Activated CD8-positive, alpha-beta T cell treated with anti-CD3 and anti-CD28 coated beads for 36 hours (primary cell): ENCODE results near the gene MTFMT. TPM values are rescaled to one million over a fixed set of nuclear protein-coding genes. Genes with fewer than 3 reads are reported as not detected.

Experiments used
- ATAC-seq: fragments of 200-7000 bp; cut with Tn5 transposase; one replicate; pipeline ENCODE4 v1.10.0; 2021; ENCODE audit warnings: mild to moderate bottlenecking, moderate library complexity
- CTCF ChIA-PET: fragments of 350-600 bp; sonication (Branson Sonifier 250); formaldehyde crosslinking; loops from one replicate; lab custom pipeline; 2021; ENCODE audit warnings: antibody characterized with exemption; lab: Charles Lee
- POLR2A ChIA-PET: fragments of 350-600 bp; sonication (Branson Sonifier 250); formaldehyde crosslinking; loops from one replicate; lab custom pipeline; 2021; ENCODE audit warnings: antibody characterized with exemption; lab: Charles Lee
- DNase-seq: peaks from one replicate; pipeline ENCODE4 v3.0.0-alpha.2; 2020
- H3K27ac Mint-ChIP-seq: one replicate; pipeline ENCODE4 v1.8.0; 2021; ENCODE audit warnings: mild to moderate bottlenecking, mixed read lengths
- H3K27me3 Mint-ChIP-seq: one replicate; pipeline ENCODE4 v1.8.0; 2021; ENCODE audit warnings: mixed read lengths
- H3K36me3 Mint-ChIP-seq: one replicate; pipeline ENCODE4 v1.8.0; 2021; ENCODE audit warnings: low read depth, mixed read lengths
- H3K4me1 Mint-ChIP-seq: one replicate; pipeline ENCODE4 v1.8.0; 2021; ENCODE audit warnings: low read depth, mixed read lengths
- H3K4me3 Mint-ChIP-seq: one replicate; pipeline ENCODE4 v1.8.0; 2021; ENCODE audit warnings: mild to moderate bottlenecking, moderate library complexity, mixed read lengths
- H3K9me3 Mint-ChIP-seq: one replicate; pipeline ENCODE4 v1.8.0; 2021; ENCODE audit warnings: mixed read lengths
- CTCF ChIP-seq: fragments of 200-600 bp; IDR thresholded peaks from one replicate; pipeline ENCODE4 v1.8.0; 2022; ENCODE audit warnings: antibody characterized with exemption, mild to moderate bottlenecking
- intact Hi-C: fragments of 100-400 bp; cut with micrococcal nuclease; formaldehyde crosslinking; loops from one replicate; pipeline ENCODE4 v1.10.0; 2022
- total RNA-seq, 2 experiments: library from RNA; stranded (reverse); gene quantifications; one replicate each; pipeline ENCODE4 v1.2.3, GENCODE V29; 2021

MTFMT gene
- total RNA-seq, 2 experiments from 2014 or later = 19.7 to 21.0 TPM

- H3K27ac Mint-ChIP-seq = no peak overlapping the region
- H3K27me3 Mint-ChIP-seq = peaks cover 3% of the 10 kb centered on the region
- ATAC-seq (no peak), DNase-seq (no peak)
- H3K36me3 Mint-ChIP-seq = no peaks in the 10 kb centered on the region
- intact Hi-C loops = loop anchor here (5.0 kb wide), 2 partner anchors 43 to 263 kb away; partner anchors contain the start of genes KBTBD13 and RNU5A-1
- no peak for TF ChIP-seq CTCF
- no peaks in the 10 kb centered on the region for H3K9me3 Mint-ChIP-seq
- H3K4me1 Mint-ChIP-seq = peaks cover 7% of the 10 kb centered on the region
- CTCF ChIA-PET = interaction anchor here (0.8 to 2.2 kb wide), 9 partner anchors 8 to 262 kb away, joined by 3 to 32 read pairs (median 7); no protein-coding TSS in a partner anchor
- POLR2A ChIA-PET = no interaction called here
- no peak overlapping the region for H3K4me3 Mint-ChIP-seq
Measured at GRCh38 chr15:65034719-65035118, 5.3 kb upstream of the MTFMT start.

GRCh38 chr15:65033659-65034269 is 4.3 kb upstream of the MTFMT start:
- ATAC-seq (peak; percentile 28), DNase-seq (peak; percentile 52)
- Mint-ChIP-seq H3K4me1 (peaks cover 7% of the 10 kb centered on the region), H3K4me3 (no peak overlapping the region), H3K27ac (no peak overlapping the region), H3K36me3 (no peaks in the 10 kb centered on the region), H3K27me3 (peaks cover 3% of the 10 kb centered on the region), H3K9me3 (no peaks in the 10 kb centered on the region)
- TF ChIP-seq CTCF = peak; percentile 36
- CTCF ChIA-PET = interaction anchor here (0.6 to 2.2 kb wide), 24 partner anchors 9 to 366 kb away, joined by 3 to 32 read pairs (median 5); partner anchors contain the start of genes SLC51B and UBAP1L
- POLR2A ChIA-PET = interaction anchor here (0.7 kb wide), 1 partner anchor 76 kb away, joined by 5 read pairs; no protein-coding TSS in a partner anchor
- intact Hi-C loops = loop anchor here (5.0 kb wide), 2 partner anchors 44 to 264 kb away; partner anchors contain the start of genes KBTBD13 and RNU5A-1

GRCh38 chr15:65032801-65033537 is 3.5 kb upstream of the MTFMT start:
- peak; percentile 66 for DNase-seq
- peaks cover 3% of the 10 kb centered on the region for H3K27me3 Mint-ChIP-seq
- intact Hi-C loops = loop anchor here (5.0 kb wide), 2 partner anchors 44 to 264 kb away; partner anchors contain the start of genes KBTBD13 and RNU5A-1
- no peak overlapping the region for H3K4me3 Mint-ChIP-seq
- H3K4me1 Mint-ChIP-seq = peaks cover 11% of the 10 kb centered on the region
- ATAC-seq = peak; percentile 45
- TF ChIP-seq CTCF = peak; percentile 56
- H3K9me3 Mint-ChIP-seq = no peaks in the 10 kb centered on the region
- ChIA-PET POLR2A (no interaction called here), CTCF (interaction anchor here (0.9 to 2.2 kb wide), 16 partner anchors 10 to 365 kb away, joined by 3 to 32 read pairs (median 7); partner anchors contain the start of gene SLC51B)
- H3K27ac Mint-ChIP-seq = no peak overlapping the region
- H3K36me3 Mint-ChIP-seq = peaks cover 3% of the 10 kb centered on the region

GRCh38 chr15:65029736-65030208 is 333 bp upstream of the MTFMT start:
- Mint-ChIP-seq H3K4me3 (peak overlapping the region; percentile 55), H3K27ac (no peak overlapping the region), H3K9me3 (no peaks in the 10 kb centered on the region), H3K27me3 (peaks cover 3% of the 10 kb centered on the region), H3K36me3 (peaks cover 20% of the 10 kb centered on the region), H3K4me1 (peaks cover 20% of the 10 kb centered on the region)
- POLR2A ChIA-PET = no interaction called here
- intact Hi-C loops = loop anchor here (5.0 kb wide), 2 partner anchors 48 to 268 kb away; partner anchors contain the start of genes KBTBD13 and RNU5A-1
- CTCF ChIA-PET = no interaction called here
- no peak for DNase-seq
- ATAC-seq = no peak
- TF ChIP-seq CTCF = no peak
